Testis (tissue), 2 donors: Measurements from ENCODE around the gene SOST.

Experiments
- CTCF ChIP-seq, 3 experiments: fragments of 450-650 bp in 2 of 3; fragments of 200-600 bp in 1 of 3; sonication (generic) in 1 of 3; IDR thresholded peaks; one replicate each; pipeline ENCODE4 v1.5.1; 2016 to 2019; ENCODE audit warnings: antibody characterized with exemption in 3 of 3, mild to moderate bottlenecking in 2 of 3, moderate library complexity in 1 of 3
- POLR2A ChIP-seq: fragments of 450-650 bp; IDR thresholded peaks from one replicate; pipeline ENCODE4 v1.6.1; 2017; ENCODE audit warnings: antibody characterized with exemption, mild to moderate bottlenecking, moderate library complexity

- no peak for TF ChIP-seq CTCF (IDR thresholded peaks at IDR 0.05)
- TF ChIP-seq POLR2A, result no peak
These were observed 505 bp downstream of the SOST start for GRCh38 chr17:43758086-43758485.
